HG02588 (cell line): ENCODE measurements around the gene LRRC9.

Source experiments
- ATAC-seq: cut with Tn5 transposase; IDR thresholded peaks from one replicate; pipeline ENCODE4 v1.9.1; 2021; ENCODE audit warnings: mild to moderate bottlenecking, moderate library complexity; ENCODE audit not compliant: unreplicated experiment

Gene LRRC9

GRCh38 chr14:60106339-60106738 lies 186.4 kb downstream of the LRRC9 start:
- no peak for ATAC-seq

DNA sequence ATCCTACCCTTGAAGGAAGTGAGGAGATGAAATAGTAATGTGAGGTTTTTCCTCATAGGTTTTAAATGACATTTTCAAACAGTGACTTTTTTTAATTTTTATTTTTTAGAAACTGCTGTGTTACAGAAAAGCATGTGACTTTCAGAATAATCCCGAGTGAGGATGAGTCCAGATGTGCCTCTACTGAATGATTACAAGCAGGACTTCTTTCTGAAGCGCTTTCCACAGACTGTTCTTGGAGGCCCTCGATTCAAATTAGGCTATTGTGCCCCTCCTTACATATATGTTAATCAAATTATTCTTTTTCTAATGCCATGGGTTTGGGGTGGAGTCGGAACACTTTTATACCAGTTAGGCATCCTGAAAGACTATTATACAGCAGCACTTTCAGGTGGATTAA lies 187.5 kb downstream of the LRRC9 start:
- ATAC-seq = no peak

GRCh38 chr14:60111732-60112131 lies 191.8 kb downstream of the LRRC9 start:
- ATAC-seq = no peak
